Endothelial cell of umbilical vein (primary cell): ENCODE results near the gene TBL2. TPM values are rescaled to one million over a fixed set of nuclear protein-coding genes. Genes with fewer than 3 reads are reported as not detected.

Experiments
- BruUV-seq: library from RNA; stranded (reverse); fragments of 400-500 nt; replicated peaks from 2 replicates; lab custom pipeline; 2021; lab: Mats Ljungman, UMichigan
- CTCF ChIA-PET: fragments of 300-600, 350-600 bp; sonication (Branson Sonifier 250); formaldehyde crosslinking; loops from one replicate; lab custom pipeline; 2021; ENCODE audit warnings: antibody characterized with exemption, inconsistent platforms; lab: Charles Lee
- POLR2A ChIA-PET: fragments of 300-600, 350-600 bp; sonication (Branson Sonifier 250); formaldehyde crosslinking; loops from one replicate; lab custom pipeline; 2021; ENCODE audit warnings: antibody characterized with exemption, inconsistent platforms; lab: Charles Lee
- DNase-seq: peaks from one replicate; pipeline ENCODE4 v3.0.0-alpha.2; 2011; ENCODE audit warnings: low read depth, low spot score
- FAIRE-seq: peaks from 2 replicates; lab custom pipeline; 2011; peaks lifted over from hg19 to GRCh38; lab: Jason Lieb, UNC
- H2AFZ ChIP-seq: 2 replicates; pipeline ENCODE4 v1.6.0; 2012; ENCODE audit warnings: low read depth, low read length, control low read depth, inconsistent platforms
- H3K27ac ChIP-seq: 2 replicates; pipeline ENCODE4 v1.5.1; 2011; ENCODE audit warnings: low read depth, mild to moderate bottlenecking, control low read depth, low read length, moderate library complexity; ENCODE audit not compliant: insufficient read depth
- H3K27me3 ChIP-seq, 2 experiments: 2 replicates each; pipeline versions ENCODE4 v1.6.0 to v1.6.1; 2011; ENCODE audit warnings: low read length in 2 of 2, mixed read lengths in 1 of 2; ENCODE audit not compliant: control insufficient read depth in 2 of 2, insufficient read depth in 2 of 2
- H3K36me3 ChIP-seq, 2 experiments: 2 replicates in 1 of 2; 3 replicates in 1 of 2; pipeline ENCODE4 v1.5.1; 2011; ENCODE audit warnings: low read length in 2 of 2, mild to moderate bottlenecking in 1 of 2, moderate library complexity in 1 of 2; ENCODE audit not compliant: control insufficient read depth in 2 of 2, insufficient read depth in 2 of 2; ENCODE audit errors: extremely low read depth in 1 of 2
- H3K4me1 ChIP-seq: 3 replicates; pipeline ENCODE4 v1.5.1; 2011; ENCODE audit warnings: mild to moderate bottlenecking, low read length; ENCODE audit not compliant: control insufficient read depth, insufficient read depth; ENCODE audit errors: extremely low read depth
- H3K4me2 ChIP-seq: 2 replicates; pipeline ENCODE4 v1.6.1; 2011; ENCODE audit warnings: low read length, control low read depth, mixed read lengths; ENCODE audit not compliant: insufficient read depth
- H3K4me3 ChIP-seq, 3 experiments: fragments of 200-600 bp in 1 of 3; sonication (generic), shearing (Covaris generic) in 1 of 3; replicated peaks in 1 of 3; 2 replicates each; pipeline ENCODE4 v1.5.1; 2011 to 2016; ENCODE audit warnings: control low read depth in 3 of 3, low read length in 3 of 3, mild to moderate bottlenecking in 2 of 3, inconsistent platforms in 1 of 3, low read depth in 1 of 3, moderate library complexity in 1 of 3; ENCODE audit not compliant: insufficient read depth in 1 of 3
- H3K79me2 ChIP-seq: 2 replicates; pipeline ENCODE4 v1.6.0; 2012; ENCODE audit warnings: low read length, inconsistent platforms; ENCODE audit not compliant: control insufficient read depth, insufficient read depth
- H3K9ac ChIP-seq: replicated peaks from 2 replicates; pipeline ENCODE3; 2011; ENCODE audit warnings: low read length, control low read depth; ENCODE audit not compliant: insufficient read depth; ENCODE audit errors: extremely low read depth
- H3K9me1 ChIP-seq: replicated peaks from 3 replicates; pipeline ENCODE4 v1.6.0; 2011; ENCODE audit warnings: mild to moderate bottlenecking, low read length; ENCODE audit not compliant: control insufficient read depth, insufficient read depth; ENCODE audit errors: extremely low read depth
- H3K9me3 ChIP-seq: replicated peaks from 2 replicates; pipeline ENCODE4 v1.5.1; 2012; ENCODE audit warnings: low read length, inconsistent platforms; ENCODE audit not compliant: control insufficient read depth, insufficient read depth
- H4K20me1 ChIP-seq: replicated peaks from 2 replicates; pipeline ENCODE3; 2011; ENCODE audit warnings: mild to moderate bottlenecking, low read length; ENCODE audit not compliant: control insufficient read depth, insufficient read depth; ENCODE audit errors: extremely low read depth
- EZH2 ChIP-seq: IDR thresholded peaks from 2 replicates; pipeline ENCODE4 v1.6.1; 2012; ENCODE audit warnings: borderline replicate concordance, low read depth, mild to moderate bottlenecking, moderate library complexity, low read length, inconsistent platforms; ENCODE audit not compliant: severe bottlenecking
- FOS ChIP-seq: IDR thresholded peaks from 2 replicates; pipeline ENCODE4 v1.6.1; 2011; ENCODE audit warnings: mild to moderate bottlenecking, low read length, moderate library complexity, borderline replicate concordance; ENCODE audit not compliant: insufficient read depth
- GATA2 ChIP-seq: IDR thresholded peaks from 2 replicates; pipeline ENCODE4 v1.7.0; 2011; ENCODE audit warnings: low read depth, mild to moderate bottlenecking, moderate library complexity, mixed read lengths, low read length; ENCODE audit not compliant: insufficient read length, insufficient read depth
- JUN ChIP-seq: IDR thresholded peaks from 2 replicates; pipeline ENCODE4 v1.6.1; 2011; ENCODE audit warnings: borderline replicate concordance, low read depth; ENCODE audit not compliant: insufficient read length, insufficient read depth
- MAX ChIP-seq: IDR thresholded peaks from 2 replicates; pipeline ENCODE4 v1.6.1; 2011; ENCODE audit not compliant: insufficient read depth, insufficient read length
- MYC ChIP-seq: IDR thresholded peaks from one replicate; pipeline ENCODE4 v1.6.1; 2011; ENCODE audit warnings: mild to moderate bottlenecking, low read depth, low read length
- POLR2A ChIP-seq: IDR thresholded peaks from 2 replicates; pipeline ENCODE4 v1.6.1; 2012; ENCODE audit warnings: low read depth, mild to moderate bottlenecking, control low read depth, low read length
- dilution Hi-C: fragments of 300-500 bp; cut with MboI; formaldehyde crosslinking; loops from one replicate; pipeline ENCODE4 v1.15.0; 2019; ENCODE audit warnings: low sequenced_read_pairs; ENCODE audit not compliant: extremely low pct_ligation_motif_present
- intact Hi-C: fragments of 100-400 bp; cut with micrococcal nuclease; formaldehyde crosslinking; loops from one replicate; pipeline ENCODE4 v1.10.0; 2022
- polyA plus RNA-seq, 4 experiments: library from polyadenylated mRNA; depleted of rRNA in 3 of 4; stranded (reverse) in 3 of 4; unstranded in 1 of 4; fragments of >200 nt; gene quantifications; 2 replicates each; pipeline versions ENCODE4 v1.2.1 to v1.2.3, GENCODE V29; 2011 to 2012; ENCODE audit warnings: missing spikeins in 1 of 4
- total RNA-seq: library from RNA; stranded (reverse); gene quantifications from 2 replicates; pipeline ENCODE4 v1.2.3, GENCODE V29; 2021
- TF ChIP-seq, protein P1 (sequence below), 2 donors: IDR thresholded peaks; 1 replicate in 1 of 2; 2 replicates in 1 of 2; pipeline ENCODE4 v1.5.1; 2011; ENCODE audit warnings: low read length in 2 of 2, mild to moderate bottlenecking in 2 of 2, moderate library complexity in 2 of 2, control low read depth in 1 of 2, inconsistent platforms in 1 of 2, low read depth in 1 of 2; ENCODE audit not compliant: insufficient read depth in 1 of 2; ENCODE audit errors: extremely low read depth in 1 of 2

TBL2 gene
- total and polyA plus RNA-seq, 2 donors (not counting 3 experiments of a cell fraction or from before 2014, with no cell fraction given): 38.6 to 48.4 TPM

DNA sequence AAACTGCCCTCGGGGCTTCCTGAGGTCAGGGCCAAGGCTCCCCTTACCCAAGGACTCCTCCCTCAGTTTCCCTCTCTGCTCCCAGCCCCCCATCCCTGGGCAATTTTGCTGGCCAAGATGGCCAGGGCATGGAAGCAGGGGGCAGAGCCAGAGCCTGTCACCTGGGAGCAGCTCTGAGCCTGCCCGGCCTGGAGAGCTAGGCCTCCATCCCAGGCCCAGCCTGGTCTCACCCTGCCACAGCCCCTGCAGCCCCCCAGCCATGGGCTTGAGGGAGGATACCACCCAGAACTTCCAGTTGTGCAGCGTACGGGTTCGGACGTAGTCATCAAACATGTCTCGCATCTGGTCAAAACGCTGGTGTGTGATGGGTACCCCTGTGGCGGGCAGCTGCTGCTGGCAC lies 17.0 kb upstream of the TBL2 start:
- BruUV-seq: no TSS peak
- FAIRE-seq: no peak
- ChIA-PET CTCF (interaction anchor here (1.4 to 2.3 kb wide), 2 partner anchors 12 to 17 kb away, joined by 3 to 16 read pairs; no protein-coding TSS in a partner anchor), POLR2A (no interaction called here)
- H3K27ac ChIP-seq: no peak overlapping the region
- H2AFZ ChIP-seq: no peak overlapping the region
- no peak overlapping the region for H3K4me2 ChIP-seq
- no peaks in the 10 kb centered on the region for H4K20me1 ChIP-seq
- H3K27me3 ChIP-seq: peaks cover 2% of the 10 kb centered on the region in 2 experiments
- DNase-seq: no peak
- no peaks in the 10 kb centered on the region for H3K36me3 ChIP-seq
- intact Hi-C loops: no loop called here
- H3K4me3 ChIP-seq: no peak overlapping the region
- H3K79me2 ChIP-seq: no peaks in the 10 kb centered on the region
- dilution Hi-C loops: no loop called here
- TF ChIP-seq EZH2: no peak
- TF ChIP-seq JUN: no peak
- TF ChIP-seq MYC: no peak
- TF ChIP-seq MAX: no peak
- TF ChIP-seq FOS: no peak
- no peak for TF ChIP-seq POLR2A
- no peak for TF ChIP-seq GATA2
- TF ChIP-seq, protein P1, sequence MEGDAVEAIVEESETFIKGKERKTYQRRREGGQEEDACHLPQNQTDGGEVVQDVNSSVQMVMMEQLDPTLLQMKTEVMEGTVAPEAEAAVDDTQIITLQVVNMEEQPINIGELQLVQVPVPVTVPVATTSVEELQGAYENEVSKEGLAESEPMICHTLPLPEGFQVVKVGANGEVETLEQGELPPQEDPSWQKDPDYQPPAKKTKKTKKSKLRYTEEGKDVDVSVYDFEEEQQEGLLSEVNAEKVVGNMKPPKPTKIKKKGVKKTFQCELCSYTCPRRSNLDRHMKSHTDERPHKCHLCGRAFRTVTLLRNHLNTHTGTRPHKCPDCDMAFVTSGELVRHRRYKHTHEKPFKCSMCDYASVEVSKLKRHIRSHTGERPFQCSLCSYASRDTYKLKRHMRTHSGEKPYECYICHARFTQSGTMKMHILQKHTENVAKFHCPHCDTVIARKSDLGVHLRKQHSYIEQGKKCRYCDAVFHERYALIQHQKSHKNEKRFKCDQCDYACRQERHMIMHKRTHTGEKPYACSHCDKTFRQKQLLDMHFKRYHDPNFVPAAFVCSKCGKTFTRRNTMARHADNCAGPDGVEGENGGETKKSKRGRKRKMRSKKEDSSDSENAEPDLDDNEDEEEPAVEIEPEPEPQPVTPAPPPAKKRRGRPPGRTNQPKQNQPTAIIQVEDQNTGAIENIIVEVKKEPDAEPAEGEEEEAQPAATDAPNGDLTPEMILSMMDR (IDR thresholded peaks at IDR 0.05; ENCODE audit: extremely low read depth in 1 of 2, insufficient read depth in 1 of 2, low read depth in 1 of 2, low read length in 2 of 2): no peak
- no peak overlapping the region for H3K9ac ChIP-seq
- no peaks in the 10 kb centered on the region for H3K9me3 ChIP-seq
- H3K4me1 ChIP-seq: no peaks in the 10 kb centered on the region
- no peaks in the 10 kb centered on the region for H3K9me1 ChIP-seq
